Activated naive CD4-positive, alpha-beta T cell treated with anti-CD3 and anti-CD28 coated beads, Interleukin-2, amount 50 U/mL, for 72 hours (primary cell): ENCODE results near the gene EFCAB9. TPM values are rescaled to one million over a fixed set of nuclear protein-coding genes. Genes with fewer than 3 reads are reported as not detected.

Experiments
- ATAC-seq, 2 donors: fragments of 150-1000 bp; cut with Tn5 transposase; 2 replicates each; pipeline ENCODE4 v1.10.0; 2021; ENCODE audit warnings: mild to moderate bottlenecking in 2 of 2, moderate library complexity in 2 of 2
- DNase-seq, 2 donors: peaks; one replicate each; pipeline ENCODE4 v3.0.0; 2021 to 2022; ENCODE audit warnings: low spot score in 2 of 2
- H3K27ac Mint-ChIP-seq, 2 donors: one replicate each; pipeline ENCODE4 v1.8.0; 2022; ENCODE audit warnings: mild to moderate bottlenecking in 2 of 2, mixed read lengths in 2 of 2
- H3K36me3 Mint-ChIP-seq, 2 donors: one replicate each; pipeline ENCODE4 v1.8.0; 2022; ENCODE audit warnings: mixed read lengths in 2 of 2
- H3K9me3 Mint-ChIP-seq, 2 donors: one replicate each; pipeline ENCODE4 v1.8.0; 2022; ENCODE audit warnings: mixed read lengths in 2 of 2
- total RNA-seq, 2 donors: library from RNA; stranded (reverse); gene quantifications; one replicate each; pipeline ENCODE4 v1.2.3, GENCODE V29; 2022

EFCAB9 gene
- total RNA-seq, 2 donors from 2014 or later: not detected

DNA sequence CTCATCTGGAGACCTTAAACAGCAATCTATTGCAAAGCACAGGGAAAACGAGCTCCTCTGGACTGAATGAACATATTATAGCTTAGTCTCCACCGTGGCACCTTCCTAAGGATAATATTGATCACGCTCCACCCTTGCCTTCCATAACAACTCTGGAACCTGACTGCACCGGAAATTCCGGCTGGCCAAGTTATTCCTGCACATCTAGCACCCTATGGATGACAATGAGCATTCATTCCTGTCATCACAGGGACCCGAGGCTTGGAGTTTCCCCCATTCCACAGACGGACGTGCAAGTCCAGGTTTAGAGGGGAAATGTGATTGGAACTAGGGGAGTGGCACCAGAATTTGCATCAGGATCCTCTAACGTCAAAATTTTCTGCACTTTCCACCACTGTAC lies 33.5 kb upstream of the EFCAB9 start:
- H3K36me3 Mint-ChIP-seq: peaks cover 5 to 30% of the 10 kb centered on the region in 2 donors
- ATAC-seq (no peak), DNase-seq (no peak)
- peak overlapping the region; percentile 20 to 40 for H3K27ac Mint-ChIP-seq
- no peaks in the 10 kb centered on the region for H3K9me3 Mint-ChIP-seq

GRCh38 chr5:172162323-172162986 lies 31.5 kb upstream of the EFCAB9 start:
- ATAC-seq (no peak), DNase-seq (no peak)
- peaks cover 0 to 19% of the 10 kb centered on the region in 2 donors for H3K36me3 Mint-ChIP-seq
- peak overlapping the region; percentile 60 to 94 for H3K27ac Mint-ChIP-seq
- H3K9me3 Mint-ChIP-seq: no peaks in the 10 kb centered on the region

GRCh38 chr5:172162987-172163343 lies 31.0 kb upstream of the EFCAB9 start:
- peak overlapping the region in 1 of 2 donors; percentile 60 for H3K27ac Mint-ChIP-seq
- no peaks in the 10 kb centered on the region for H3K9me3 Mint-ChIP-seq
- DNase-seq (no peak), ATAC-seq (no peak)
- peaks cover 0 to 16% of the 10 kb centered on the region in 2 donors for H3K36me3 Mint-ChIP-seq

GRCh38 chr5:172163346-172163745 lies 30.6 kb upstream of the EFCAB9 start:
- ATAC-seq (no peak), DNase-seq (no peak)
- no peaks in the 10 kb centered on the region for H3K9me3 Mint-ChIP-seq
- H3K36me3 Mint-ChIP-seq: peaks cover 0 to 12% of the 10 kb centered on the region in 2 donors
- peak overlapping the region in 1 of 2 donors; percentile 60 for H3K27ac Mint-ChIP-seq

DNA sequence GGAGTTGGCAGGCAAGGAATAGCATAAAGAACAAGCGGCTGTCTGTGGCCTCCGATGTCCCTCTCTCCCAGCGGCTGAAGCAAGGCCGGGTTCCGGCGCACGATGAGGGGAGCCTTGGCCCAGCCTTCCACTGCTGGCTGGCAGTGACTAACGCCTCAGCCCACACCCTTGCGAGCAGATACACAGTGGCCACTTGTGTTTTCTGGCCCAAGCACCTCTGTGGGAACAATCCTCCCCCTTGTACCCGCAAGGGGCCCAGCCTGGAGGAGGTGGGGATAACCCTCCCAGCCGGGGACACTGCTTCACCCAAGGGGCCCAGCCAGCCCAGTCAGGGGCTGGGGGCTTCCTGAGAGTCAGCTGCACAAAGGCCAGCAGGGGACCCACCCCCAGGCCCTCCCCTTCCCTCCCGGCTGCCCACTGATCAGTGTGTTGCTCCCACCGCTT lies 29.2 kb upstream of the EFCAB9 start:
- H3K27ac Mint-ChIP-seq: peak overlapping the region in 1 of 2 donors; percentile 49
- H3K36me3 Mint-ChIP-seq: peaks cover 0 to 10% of the 10 kb centered on the region in 2 donors

GRCh38 chr5:172165465-172165864 lies 28.5 kb upstream of the EFCAB9 start:
- H3K36me3 Mint-ChIP-seq: peaks cover 0 to 16% of the 10 kb centered on the region in 2 donors
- peak overlapping the region; percentile 49 to 55 for H3K27ac Mint-ChIP-seq
- ATAC-seq: peak in 1 of 2 donors; percentile 53

More for the DNA sequence above, 29.2 kb upstream of the EFCAB9 start:
- no peak for DNase-seq
- H3K9me3 Mint-ChIP-seq: no peaks in the 10 kb centered on the region
- peak in 1 of 2 donors; percentile 16 for ATAC-seq

GRCh38 chr5:172166030-172166826 lies 27.7 kb upstream of the EFCAB9 start:
- Mint-ChIP-seq H3K36me3 (peaks cover 0 to 18% of the 10 kb centered on the region in 2 donors), H3K9me3 (no peaks in the 10 kb centered on the region), H3K27ac (peak overlapping the region; percentile 49 to 55)
- no peak for DNase-seq
- ATAC-seq: no peak

More at GRCh38 chr5:172165465-172165864, 28.5 kb upstream of the EFCAB9 start:
- DNase-seq: no peak
- no peaks in the 10 kb centered on the region for H3K9me3 Mint-ChIP-seq

GRCh38 chr5:172167895-172168294 lies 26.1 kb upstream of the EFCAB9 start:
- peak overlapping the region in 1 of 2 donors; percentile 90 for H3K27ac Mint-ChIP-seq
- ATAC-seq (no peak), DNase-seq (no peak)
- peaks cover 0 to 18% of the 10 kb centered on the region in 2 donors for H3K36me3 Mint-ChIP-seq
- no peaks in the 10 kb centered on the region for H3K9me3 Mint-ChIP-seq

DNA sequence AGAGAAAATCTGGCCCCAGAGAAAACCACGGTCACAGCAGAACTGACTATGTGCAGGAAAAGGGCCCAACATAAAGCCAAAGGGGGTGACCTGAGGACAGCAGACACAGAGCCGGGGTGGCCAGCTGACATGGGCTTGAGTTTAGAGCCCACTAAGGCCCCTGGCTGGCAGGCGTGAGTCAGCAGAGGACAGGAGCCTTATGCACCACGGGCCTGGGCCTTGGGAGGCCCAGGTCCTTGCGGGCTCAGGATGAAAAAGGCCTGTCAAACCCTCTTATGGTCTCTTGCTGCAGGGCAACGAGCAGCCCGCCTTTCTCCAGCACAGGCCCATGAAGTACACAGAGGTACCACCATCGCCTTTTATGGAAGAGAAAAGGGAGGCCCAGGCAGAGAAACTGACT lies 25.7 kb upstream of the EFCAB9 start:
- DNase-seq (no peak), ATAC-seq (no peak)
- peak overlapping the region in 1 of 2 donors; percentile 90 for H3K27ac Mint-ChIP-seq
- H3K9me3 Mint-ChIP-seq: no peaks in the 10 kb centered on the region
- H3K36me3 Mint-ChIP-seq: peaks cover 0 to 18% of the 10 kb centered on the region in 2 donors

- H3K27ac Mint-ChIP-seq: peak overlapping the region in 1 of 2 donors; percentile 75
- DNase-seq: no peak
- ATAC-seq: no peak
- peaks cover 0 to 27% of the 10 kb centered on the region in 2 donors for H3K36me3 Mint-ChIP-seq
- no peaks in the 10 kb centered on the region for H3K9me3 Mint-ChIP-seq
Observed at GRCh38 chr5:172169216-172169615, 24.8 kb upstream of the EFCAB9 start.

DNA sequence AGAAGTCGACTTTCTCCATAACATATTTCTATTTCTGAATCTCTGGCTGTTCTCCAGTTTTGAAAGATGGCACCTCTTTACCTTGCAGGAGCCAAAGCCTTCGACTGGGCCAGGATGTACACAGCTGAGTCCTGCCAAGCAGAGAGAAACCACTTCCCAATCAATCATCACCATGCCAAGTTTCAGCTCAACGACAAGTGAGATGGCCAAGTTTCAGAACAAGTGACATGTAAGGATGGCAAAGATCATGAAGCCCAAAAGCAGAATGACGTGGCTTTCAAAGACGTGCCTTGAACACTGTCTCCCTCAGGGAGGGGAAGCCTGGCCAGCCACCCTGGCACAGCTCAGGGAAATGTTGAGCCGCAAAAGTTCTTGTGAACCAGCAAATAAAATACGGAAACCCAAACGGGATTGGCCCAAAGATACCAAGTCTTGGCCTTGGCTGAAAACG lies 23.7 kb upstream of the EFCAB9 start:
- peak in 1 of 2 donors; percentile 13 for ATAC-seq
- Mint-ChIP-seq H3K27ac (peak overlapping the region; percentile 33 to 52), H3K9me3 (no peaks in the 10 kb centered on the region), H3K36me3 (peaks cover 0 to 29% of the 10 kb centered on the region in 2 donors)
- DNase-seq: no peak

DNA sequence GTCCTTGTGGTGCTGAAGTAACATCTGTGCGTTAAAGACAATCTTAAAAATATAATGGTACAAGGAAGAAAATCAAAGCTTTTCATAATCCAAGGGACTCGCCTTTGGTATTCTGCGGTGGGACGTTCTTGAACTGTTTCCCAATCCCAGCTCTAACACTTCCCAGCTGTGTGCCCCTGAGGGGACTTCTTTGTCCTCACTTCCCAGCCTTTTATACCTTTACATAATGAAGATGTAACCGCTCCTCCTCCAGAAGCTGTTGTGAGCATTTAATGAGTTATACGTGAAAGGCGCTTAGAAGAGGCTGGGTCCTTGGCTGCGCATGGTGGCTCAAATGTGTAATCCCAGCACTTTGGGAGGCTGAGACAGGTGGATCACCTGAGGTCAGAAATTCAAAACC lies 22.9 kb upstream of the EFCAB9 start:
- Mint-ChIP-seq H3K36me3 (peaks cover under 1 to 29% of the 10 kb centered on the region in 2 donors), H3K9me3 (no peaks in the 10 kb centered on the region), H3K27ac (peak overlapping the region; percentile 22 to 52)
- DNase-seq (no peak), ATAC-seq (no peak)

- Mint-ChIP-seq H3K9me3 (no peaks in the 10 kb centered on the region), H3K27ac (peak overlapping the region; percentile 89 to 97), H3K36me3 (peaks cover 5 to 26% of the 10 kb centered on the region in 2 donors)
- ATAC-seq (no peak), DNase-seq (no peak)
Observed at GRCh38 chr5:172172912-172173563, 20.9 kb upstream of the EFCAB9 start.

DNA sequence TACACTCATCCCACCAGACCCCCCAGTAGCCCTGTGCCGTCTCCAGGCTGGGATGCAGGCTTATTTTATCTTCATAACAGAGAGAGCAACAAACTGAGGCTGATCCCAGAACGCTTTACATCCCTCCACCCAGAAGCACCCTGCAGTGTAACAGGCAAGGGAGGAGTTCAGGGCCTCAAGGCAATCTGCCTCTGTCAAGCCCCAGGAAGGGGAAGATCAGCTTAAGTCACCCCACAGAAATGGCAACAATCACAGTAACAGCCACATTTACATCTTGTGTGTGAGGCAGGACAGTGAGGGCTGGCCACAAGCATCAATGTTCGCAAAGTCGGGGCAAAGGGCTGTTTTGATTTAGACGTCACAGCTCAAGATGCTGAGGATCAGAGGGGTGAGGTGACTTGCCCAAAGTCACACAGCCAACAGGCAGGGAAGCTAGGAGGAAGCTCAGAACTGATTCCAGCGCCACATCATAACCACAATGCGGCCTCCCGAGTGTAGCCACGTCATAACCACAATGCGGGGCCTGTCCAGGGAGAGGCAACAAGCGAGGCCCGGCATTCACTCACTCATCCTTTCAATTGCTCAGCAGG lies 20.3 kb upstream of the EFCAB9 start:
- H3K36me3 Mint-ChIP-seq: peaks cover 5 to 31% of the 10 kb centered on the region in 2 donors
- peak overlapping the region; percentile 89 to 97 for H3K27ac Mint-ChIP-seq
- DNase-seq (peak; percentile 77 to 94), ATAC-seq (peak; percentile 59 to 73)
- H3K9me3 Mint-ChIP-seq: no peaks in the 10 kb centered on the region

DNA sequence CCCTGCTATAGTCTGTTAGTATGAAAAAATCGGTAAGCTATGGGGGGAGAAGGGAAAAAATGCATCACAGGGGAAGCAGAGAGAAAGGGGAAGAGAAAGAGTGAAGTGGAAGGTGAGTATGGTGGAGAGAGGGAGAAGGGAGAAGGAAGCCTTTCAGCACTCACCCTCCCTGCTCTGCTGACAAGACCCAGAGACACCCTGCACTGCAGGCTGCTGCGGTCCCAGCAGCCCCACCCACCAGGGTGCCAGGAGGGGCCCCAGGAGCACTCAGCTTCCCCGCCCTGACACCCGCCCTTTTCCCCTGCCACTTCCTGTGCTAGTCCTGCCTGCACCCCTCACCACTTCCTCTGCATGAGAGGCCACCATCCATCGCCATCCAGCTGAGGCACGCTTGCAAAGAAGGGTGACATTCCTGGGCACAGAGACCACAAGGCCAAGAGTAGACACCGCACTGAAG lies 18.7 kb upstream of the EFCAB9 start:
- Mint-ChIP-seq H3K36me3 (peaks cover 5 to 21% of the 10 kb centered on the region in 2 donors), H3K9me3 (no peaks in the 10 kb centered on the region), H3K27ac (peak overlapping the region; percentile 89 to 90)
- DNase-seq (peak; percentile 74 to 83), ATAC-seq (peak; percentile 54 to 78)

- no peak for DNase-seq
- H3K27ac Mint-ChIP-seq: peak overlapping the region in 1 of 2 donors; percentile 89
- no peak for ATAC-seq
- no peaks in the 10 kb centered on the region for H3K9me3 Mint-ChIP-seq
- peaks cover 5 to 17% of the 10 kb centered on the region in 2 donors for H3K36me3 Mint-ChIP-seq
Observed at GRCh38 chr5:172177176-172177575, 16.8 kb upstream of the EFCAB9 start.
